CD4-positive, alpha-beta T cell treated with Interleukin-15 for 1 hour (primary cell): Measurements from ENCODE around the gene GALNT17.

Source experiments
- DNase-seq: peaks from one replicate; pipeline ENCODE4 v3.0.0-alpha.2; 2020

The GALNT17 gene

DNA sequence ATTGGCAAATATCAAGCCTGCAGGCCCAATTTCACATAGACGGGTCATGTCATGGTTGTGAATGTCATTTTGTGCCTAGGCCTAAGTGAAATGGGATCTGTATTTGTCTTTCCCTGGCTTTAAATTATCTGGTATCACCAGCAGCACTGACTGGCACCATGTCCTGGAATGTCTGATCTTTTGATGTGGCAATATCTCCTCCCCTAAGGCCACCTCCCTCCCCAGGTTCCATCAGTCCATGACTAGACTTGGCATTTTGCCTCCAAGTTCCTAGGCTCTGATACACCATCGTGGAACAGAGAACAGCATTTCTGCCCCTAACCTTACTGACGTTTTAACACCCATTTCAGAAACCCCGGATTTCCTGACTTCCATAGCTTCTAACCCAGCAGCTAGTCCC, 513.9 kb downstream of the GALNT17 start:
- DNase-seq = no peak

DNA sequence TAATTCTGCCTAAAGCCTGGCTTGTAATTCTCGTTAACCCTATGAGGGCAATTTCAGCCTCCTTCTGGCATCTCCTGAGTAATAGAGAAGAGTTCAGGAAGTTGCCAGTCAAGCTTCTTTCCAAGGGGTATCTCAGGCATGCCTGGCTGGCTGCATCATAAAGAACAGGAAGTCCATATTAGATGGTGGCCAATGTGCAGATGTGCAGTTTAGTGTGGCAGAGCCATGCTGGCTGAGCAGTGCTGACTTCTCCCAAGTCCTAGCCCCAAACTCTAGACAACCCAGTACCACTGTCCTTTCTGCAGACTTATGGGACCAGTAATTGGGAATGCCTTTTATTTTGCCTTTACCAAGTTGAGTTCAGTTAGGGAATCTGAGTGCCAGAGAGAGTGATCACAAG, 517.9 kb downstream of the GALNT17 start:
- DNase-seq = no peak

DNA sequence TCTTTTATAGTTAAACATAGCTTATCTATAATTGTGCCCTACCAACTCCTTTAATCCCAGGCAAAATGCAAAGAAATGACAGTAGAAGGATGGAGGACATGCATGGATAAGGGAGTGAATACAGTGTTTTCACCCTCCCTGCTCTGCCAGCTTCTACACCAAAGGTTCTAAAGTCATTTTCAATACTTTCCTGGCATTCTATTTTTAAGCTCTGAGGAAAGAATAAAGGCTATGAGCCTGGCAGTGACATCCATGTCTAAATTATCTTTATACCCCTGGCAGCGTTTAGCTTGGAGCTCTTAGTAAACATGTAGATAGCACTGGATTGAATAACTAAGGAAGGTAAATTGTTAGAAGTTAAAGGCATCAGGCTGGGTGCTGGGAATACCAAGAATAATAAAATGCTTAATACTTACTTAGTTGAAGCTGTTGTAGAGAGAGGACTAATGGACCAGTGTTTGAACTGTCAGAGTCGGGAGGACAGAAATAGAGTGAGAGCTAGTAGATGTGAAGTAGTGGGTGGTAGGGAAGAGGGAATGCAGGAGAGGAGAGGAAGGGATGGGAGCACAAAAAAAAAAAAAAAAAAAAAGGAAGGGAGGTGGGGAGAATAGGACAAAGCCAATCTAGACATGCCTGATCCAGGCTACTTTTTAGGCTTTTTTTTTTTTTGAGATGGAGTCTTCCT, 518.9 kb downstream of the GALNT17 start:
- no peak for DNase-seq

DNA sequence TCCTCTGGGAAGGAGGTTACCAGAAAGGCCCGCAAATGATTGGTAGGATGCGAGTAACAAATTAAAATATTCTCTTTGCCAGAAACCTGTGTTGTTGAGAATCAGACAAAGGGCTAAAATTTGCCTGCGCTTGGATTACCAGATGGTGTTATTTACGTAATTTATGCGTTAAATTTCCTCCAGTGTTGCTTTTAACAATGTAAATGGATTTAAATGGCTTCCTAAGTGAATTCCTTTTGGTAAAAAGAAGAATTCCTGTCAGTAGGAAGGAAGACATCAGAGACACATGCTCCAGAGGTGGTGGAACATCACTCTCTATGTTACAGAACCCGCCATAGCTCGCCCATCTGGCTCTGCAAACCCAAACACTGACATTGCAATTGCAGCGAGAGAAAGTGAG, 520.6 kb downstream of the GALNT17 start:
- no peak for DNase-seq

DNA sequence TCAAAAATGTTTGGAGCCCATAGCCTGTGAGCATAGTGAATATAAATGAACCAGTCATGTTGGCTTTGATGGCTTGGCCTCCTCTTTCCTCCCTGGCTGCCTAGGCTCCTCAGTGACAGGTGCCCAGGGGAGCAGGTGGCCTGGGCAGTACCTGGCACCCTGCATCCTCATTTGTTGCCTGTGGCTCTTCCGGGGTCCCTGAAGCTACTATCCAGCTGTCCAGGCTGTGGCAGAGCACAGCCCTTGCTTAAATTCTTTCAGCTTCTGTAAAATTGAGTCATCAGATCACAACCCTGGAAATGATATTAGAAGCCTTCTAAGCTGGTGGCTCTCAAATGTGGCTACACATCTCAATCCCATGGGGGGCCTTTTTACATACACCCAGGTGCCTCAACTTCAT, 525.4 kb downstream of the GALNT17 start:
- no peak for DNase-seq

DNA sequence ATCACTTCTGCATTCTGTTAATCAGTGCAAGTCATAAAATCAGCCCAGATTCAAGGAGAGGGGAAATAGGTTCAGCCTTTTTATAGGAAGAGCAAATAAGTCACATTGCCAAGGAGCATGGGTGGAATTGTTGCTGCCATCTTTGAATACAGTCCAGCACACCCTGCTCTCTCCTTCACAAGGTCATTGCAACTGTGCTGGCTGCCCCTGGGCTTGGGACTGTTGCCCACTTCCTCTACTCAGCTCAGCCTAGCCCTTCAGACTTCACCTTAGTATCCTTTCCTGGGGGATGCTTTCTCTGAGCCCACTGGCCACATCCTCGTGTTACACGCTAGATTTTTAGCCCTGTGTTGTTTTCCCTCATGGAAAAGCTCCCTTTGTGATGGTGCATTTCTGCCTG, 527.7 kb downstream of the GALNT17 start:
- no peak for DNase-seq

DNA sequence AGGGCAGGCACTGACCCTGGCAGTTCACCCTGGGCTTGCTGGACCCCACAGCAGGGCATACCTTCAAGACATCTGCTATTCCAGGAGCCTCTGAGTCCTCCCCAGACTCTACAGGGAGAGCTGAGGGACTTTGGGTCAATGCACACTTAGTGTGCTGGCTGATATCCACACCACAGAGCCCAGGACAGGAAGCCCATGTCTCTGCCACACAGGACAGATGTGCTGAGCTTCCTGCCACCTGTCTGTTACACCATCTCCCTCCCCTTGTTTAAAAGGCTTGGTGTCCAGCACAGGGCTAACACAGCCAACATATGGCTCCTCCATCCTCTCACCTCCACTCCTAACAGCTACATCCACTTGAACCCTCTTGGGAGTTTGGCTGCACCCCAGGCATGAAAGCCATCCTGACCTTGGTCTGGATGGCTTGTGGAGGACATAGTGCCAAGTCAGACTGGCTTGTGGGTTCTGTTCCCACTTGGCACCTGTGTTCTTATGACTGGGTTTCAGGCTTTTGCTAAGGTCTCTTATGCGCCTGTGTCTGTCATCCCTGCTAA, 529.8 kb downstream of the GALNT17 start:
- no peak for DNase-seq

DNA sequence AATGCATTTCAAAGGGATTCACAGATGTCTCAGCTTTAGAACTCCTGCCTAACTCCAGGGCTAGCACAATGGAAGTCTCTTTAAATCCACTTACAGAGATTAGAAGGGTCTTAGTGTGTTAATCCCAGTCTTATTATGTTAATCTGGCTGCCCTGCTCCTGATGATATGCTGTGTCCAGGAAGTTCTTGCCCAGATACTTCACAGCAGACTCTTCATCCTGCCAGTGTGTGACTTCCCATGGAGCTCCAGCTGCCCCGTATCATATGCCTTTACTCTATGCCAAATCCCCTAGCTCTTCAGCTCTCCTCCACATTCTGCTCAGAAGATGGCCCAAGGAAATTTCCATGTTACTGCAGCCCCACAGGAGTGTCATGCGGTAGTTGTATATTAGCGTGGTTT, 533.8 kb downstream of the GALNT17 start:
- no peak for DNase-seq

DNA sequence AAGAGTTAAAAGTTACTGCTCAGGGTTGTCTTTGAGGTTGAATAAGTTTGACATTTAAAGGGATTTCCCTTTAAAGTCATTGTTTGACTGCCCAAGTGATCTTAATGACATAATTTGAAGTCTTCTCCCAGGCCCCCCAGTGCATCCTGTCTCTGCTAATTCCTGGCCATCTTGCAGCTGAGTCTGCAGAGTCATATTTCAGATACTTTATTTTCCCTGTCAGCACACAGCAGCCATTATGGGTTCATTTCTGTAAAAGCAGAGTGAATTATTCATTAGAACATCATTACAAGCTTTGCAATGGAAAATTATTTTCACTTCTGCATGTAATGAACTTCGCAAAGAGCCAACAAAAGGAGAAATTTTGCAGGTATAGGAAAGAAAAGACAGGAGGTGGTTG, 536.6 kb downstream of the GALNT17 start:
- no peak for DNase-seq

DNA sequence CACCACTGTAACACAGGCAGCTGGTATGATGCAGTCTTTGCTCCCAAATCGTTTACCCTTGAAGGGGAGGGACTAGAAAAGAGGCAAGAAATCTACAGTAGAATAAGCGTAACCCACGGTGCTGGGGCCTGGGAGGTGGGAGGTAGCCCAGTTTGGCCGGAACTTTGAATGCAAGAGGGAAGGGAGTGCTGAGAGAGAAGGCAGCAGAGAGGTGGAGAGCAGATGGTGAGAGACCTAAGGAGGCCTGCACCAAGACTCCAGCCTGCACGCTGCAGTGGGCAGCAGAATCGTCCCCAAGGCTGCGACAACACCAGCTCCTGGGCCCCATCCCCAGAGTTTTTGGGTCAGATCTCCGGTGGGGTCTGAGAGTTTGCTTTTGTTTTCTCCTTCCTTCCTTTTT, 547.5 kb downstream of the GALNT17 start:
- no peak for DNase-seq

DNA sequence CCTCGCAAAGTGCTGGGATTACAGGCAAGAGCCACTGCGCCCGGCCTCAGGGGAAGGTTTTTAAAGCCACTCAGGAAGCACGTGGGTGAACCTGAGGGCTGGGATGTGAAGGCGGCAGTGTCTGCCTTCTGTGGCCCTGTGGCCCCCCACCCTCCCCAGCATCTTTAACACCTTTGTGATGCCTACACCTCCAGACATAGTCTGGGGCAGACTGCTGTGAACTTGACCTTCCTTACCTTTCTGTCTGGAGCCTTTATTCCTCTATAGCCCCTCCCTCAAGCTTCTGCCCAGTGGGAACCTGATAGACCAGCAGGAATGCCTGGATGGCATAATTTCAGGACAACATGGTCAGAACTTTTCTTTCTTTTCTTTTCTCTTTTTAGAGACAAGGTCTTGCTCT, 550.2 kb downstream of the GALNT17 start:
- DNase-seq = no peak

DNA sequence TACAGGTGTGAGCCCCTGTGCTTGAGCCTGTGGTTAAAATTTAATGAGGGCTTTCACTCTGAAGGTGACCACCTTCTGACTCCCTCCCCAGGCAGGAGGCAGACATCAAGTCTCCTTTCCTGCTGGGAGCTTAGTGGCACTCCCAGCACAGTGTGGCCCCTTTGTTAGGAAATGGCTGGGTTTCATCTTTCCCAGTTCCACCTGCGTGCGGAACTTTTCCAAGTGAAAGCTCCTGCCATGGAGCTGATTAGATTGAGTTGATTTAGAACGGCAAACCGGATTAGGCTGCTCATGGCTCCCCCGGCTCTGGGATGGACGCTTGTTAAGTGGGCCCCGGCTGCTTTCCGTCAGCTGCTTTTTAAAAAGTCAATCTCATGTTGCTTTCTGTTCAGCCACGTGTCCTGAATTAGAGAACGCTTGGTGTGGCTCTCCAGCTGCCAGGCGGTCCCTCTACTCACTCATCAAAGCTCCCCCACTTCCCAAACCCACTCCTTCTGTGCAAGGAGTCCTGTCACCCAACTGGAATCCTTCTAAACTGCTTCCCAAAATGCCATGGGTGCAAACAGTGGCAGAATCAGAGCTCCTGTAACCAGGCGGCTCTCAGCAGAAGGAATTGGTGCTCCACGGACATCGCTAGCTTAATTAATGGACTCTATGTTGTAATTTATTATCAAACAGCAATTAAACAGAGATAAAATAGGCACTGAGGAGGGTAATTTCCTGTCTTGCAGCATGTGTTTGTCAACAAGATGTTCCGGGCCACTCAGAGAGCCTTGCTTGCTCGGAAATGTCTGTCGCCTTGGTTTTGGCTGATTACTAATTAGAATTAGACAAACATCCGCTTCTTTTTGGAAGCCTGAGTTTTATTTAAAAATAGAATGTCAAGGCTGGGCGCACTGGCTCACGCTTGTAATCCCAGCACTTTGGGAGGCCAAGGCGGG, 551.2 kb downstream of the GALNT17 start:
- no peak for DNase-seq

DNA sequence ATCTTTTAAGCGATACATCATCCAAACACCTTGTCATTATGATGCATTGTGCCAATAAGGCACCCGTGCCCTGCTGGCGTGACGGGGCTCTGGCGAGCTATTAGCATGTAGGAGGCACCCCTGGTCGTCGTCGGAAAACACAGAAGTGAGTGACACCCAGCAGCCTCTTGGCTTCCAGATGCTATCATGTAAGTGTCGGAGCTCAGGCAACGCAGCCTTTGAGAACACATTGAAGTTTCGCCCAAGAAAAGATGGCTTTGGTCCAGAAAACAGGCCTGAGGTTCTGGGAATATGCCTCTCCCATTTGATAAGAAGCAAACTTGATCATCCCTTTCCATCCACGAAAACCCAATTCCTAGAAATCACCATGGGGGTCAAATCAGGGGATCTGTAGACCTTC, 555.3 kb downstream of the GALNT17 start:
- DNase-seq = no peak

DNA sequence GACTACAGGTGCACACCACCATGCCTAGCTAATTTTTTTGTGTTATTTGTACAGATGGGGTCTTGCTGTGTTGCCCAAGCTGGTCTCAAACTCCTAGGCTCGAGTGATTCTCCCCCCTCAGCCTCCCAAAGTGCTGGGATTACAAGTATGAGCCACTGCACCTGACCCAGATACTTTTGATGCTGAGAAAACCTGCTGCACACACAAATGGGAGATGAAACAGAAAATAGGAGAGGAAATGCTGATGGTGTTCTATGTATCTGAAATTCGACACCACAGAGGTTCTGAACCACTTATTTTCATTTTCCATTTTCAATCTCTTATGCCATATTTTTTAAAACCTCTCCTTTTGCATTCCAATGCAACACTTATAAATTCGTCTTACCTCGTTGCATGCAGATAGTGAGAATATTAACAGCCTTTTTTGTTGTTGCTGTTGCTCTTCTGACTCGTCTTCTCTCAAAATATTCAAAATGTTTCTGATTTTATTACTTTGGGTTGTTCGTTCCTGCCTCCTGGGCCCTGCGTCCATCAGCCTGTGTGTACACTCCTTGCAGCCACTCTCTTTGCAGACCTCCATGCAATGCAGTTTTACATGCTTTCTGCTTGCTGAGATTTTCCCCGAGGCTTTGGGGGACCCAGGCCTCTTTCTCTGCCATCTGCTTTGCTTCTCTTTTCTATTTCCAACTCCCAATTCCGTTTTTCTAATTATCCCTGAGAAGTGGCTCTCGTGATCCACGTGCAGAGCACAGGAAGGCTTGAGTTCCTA, 556.1 kb downstream of the GALNT17 start:
- no peak for DNase-seq

DNA sequence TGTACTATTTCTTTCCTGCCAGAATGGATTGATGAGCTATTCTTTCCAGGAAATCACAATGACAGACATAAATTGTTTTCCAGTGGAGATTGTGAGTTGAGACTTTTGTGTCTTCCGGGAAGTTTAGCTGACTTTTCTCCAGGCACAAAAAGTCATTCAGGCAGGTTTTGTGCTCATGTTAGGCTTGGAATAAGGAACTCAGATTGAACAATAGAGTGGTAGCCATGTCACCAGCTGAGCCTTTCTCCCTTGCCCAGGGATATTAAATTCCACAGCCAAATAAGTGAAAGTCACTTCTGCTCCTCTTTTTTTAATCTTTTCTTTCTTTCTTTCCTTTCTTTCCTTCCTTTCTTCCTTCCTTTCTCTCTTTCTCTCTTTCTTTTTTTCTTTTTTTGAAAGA, 559.6 kb downstream of the GALNT17 start:
- no peak for DNase-seq

DNA sequence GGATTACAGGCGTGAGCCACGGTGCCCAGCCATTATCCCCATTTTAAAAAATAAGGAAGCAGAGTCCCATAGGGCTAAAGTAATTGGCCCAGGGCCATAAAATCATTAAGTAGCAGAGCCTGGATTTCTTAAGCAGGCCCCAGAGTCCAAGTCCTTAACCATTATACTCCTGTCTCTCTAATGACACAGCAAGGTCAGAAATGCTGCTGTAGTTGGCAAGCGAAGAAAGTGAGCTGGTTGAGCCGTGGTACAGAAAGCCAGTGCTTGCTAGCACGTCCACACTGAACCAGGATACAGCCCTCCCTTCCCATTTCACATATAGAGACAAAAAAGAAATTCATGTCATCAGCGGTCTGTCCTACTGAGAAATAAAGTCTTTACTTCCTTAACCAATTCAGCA, 562.7 kb downstream of the GALNT17 start:
- no peak for DNase-seq

DNA sequence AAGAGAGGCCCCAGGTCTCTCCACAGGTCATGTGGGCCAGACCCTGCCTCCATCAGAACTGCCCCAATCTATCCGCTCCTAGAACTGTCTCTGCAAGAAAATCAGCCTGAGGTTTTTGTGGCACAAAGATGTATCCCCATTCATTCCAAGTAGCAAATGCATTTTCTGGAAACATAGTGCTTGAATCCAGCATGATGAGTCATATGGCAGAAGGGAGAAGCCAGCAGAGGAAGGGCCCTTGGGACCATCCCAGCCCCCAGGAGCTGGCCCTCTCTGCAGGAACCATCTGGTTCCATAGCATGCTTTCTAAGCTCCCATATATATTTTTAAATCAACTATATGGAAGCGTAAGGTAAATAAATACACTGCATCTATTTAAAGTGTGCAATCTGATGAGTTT, 563.2 kb downstream of the GALNT17 start:
- DNase-seq = no peak

DNA sequence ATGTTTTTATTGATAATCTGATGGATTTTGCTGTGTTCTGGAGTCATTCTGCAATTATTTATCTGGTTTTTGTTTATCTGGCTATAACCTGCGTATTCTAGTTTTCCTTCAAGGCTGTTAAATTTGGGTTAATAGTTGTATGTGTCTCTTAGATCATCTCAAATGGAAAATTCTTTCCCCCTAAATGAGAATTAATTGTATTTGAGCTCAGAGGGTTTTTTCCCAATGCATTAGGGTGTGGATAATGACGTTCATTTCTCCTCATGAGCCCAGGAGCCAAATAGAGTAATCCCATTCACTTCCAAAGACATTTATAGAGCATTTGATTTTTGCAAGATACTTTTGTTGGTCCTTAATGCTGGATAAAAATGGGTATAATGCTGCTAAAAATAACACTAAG, 564.6 kb downstream of the GALNT17 start:
- DNase-seq = no peak

DNA sequence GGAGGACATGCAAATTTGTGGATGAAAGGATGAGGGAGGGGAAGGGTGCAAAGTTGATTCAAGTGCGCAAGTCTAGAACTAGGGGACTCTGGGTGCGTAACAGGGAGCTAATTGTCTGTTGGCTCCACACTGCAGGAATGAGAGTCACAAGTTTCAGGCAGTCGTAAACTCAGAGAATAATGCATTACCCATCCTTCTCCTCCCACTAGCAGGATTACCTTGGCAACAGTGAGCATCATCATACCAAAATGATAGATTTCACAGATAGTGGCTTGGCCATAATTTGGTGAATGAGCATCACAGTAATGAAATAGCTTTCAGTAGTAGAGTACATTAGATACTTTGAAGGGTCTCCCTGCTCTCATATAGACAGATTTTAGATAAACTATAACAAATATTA, 565.5 kb downstream of the GALNT17 start:
- no peak for DNase-seq

DNA sequence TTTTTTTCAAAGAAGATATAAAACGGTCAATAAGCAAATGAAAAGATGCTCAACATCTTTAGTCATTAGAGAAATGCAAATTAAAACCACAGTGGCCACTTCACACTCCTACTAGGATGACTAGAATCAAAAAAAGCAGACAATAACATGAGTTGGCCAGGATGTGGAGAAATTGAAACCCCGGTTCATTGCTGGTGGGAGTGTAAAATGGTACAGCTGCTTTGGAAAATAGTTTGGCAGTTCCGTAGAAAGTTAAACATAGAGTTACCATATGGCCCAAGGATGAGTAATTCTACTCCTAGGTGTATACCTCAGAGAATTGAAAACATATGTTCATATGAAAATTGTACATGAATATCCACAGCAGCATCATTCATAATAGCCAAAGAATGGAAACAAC, 573.3 kb downstream of the GALNT17 start:
- no peak for DNase-seq

DNA sequence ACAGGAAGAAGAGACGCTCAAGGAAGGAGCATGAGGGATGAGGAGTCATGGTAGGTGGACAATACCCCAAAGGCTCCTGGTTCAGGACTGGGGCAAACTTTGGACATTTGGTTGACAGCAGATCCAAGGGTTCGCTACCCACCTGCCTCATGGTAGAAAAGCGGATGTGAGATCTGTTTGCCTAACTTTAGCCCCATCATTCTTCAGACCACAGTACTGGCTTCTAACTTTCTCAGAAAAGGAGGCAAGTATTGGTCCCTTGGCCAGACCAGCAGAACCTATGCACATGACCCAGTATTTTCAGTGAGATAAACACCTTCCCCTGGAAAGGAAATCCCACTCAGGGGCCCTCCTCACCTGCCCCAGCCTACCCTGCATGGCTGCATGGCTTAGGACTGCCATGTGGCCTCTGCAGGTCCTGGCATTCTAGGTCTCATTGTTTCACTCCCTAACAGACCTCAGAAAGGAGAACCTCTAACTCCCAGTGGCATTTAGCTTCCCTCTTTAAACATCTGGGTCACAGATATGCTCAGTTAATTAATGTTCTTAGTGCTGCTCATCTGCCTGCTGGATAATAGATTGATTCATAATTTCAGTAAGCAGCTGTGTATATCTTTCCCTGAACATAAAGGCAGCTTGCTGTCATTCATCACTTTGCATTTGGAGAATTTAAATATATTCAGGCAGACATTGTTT, 574.1 kb downstream of the GALNT17 start:
- DNase-seq = no peak

DNA sequence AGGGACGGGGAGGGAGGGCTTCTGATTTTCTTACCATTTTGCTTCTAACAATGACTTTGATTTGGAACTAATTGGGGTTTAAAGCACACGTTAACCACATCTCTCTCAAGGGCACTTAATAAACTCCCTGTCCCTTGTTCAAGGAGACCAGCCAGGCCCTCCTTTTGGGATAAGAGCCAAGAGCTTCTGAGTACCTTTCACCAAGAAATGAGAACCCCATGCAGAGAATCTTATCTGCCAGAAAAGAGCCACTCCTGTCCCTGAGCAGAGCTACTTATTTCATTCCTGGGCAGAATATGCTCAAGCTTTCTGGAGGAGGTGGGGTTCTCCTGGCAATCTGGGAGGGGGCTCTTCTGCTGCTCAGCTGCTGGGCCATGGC, 574.6 kb downstream of the GALNT17 start:
- DNase-seq = no peak

DNA sequence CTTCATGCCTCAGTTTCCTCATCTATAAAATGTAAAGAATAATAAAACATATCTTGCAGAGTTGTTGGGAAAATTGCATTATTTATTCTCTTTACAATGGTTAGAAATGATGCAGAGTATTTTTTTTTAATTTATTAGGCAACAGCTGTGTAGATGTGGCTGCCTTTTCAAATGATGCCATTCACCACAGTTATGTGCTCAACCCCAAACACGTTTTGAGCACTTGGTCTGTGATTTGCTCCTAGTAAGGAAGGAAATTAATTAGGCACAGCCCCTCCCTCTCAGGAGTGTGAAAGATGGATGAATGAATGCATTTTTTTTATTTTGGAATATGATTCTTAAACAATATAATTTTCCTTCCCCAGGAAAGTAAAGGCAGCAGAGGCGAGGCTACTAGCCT, 575.1 kb downstream of the GALNT17 start:
- DNase-seq = no peak
